ENCODE results near the gene STARD7.

GRCh38 chr2:96136129-96136720 lies 72.4 kb downstream of the STARD7 start:
- TF ChIP-seq CTCF (IDR thresholded peaks at IDR 0.05) (no peak), EZH2 (IDR thresholded peaks at IDR 0.05; ENCODE audit: borderline replicate concordance, insufficient read depth, low read depth, low read length, poor library complexity, severe bottlenecking) (no peak)

Data from B cell (primary cell).